SIG-M5 (cell line): Measurements from ENCODE around the gene PPP2R3B.
"Not testable (repeated sequence)": the region's sequence is repeated elsewhere in the genome, so short reads cannot be mapped to it uniquely, and the experiment has no call there.

Experiments
- DNase-seq: peaks from one replicate; lab custom pipeline; 2025; lab: John Stamatoyannopoulos, UW

PPP2R3B gene

GRCh38 chrX:319579-320125, 67.1 kb downstream of the PPP2R3B start:
- no peak for DNase-seq

GRCh38 chrX:318739-319578, 67.7 kb downstream of the PPP2R3B start, which contains the start of gene GTPBP6:
Gene GTPBP6 (minus strand): TSS chrX:318796. CDS start chrX:318787, 9 bp downstream.
- no peak for DNase-seq

GRCh38 chrX:318068-318738, 68.5 kb downstream of the PPP2R3B start:
- DNase-seq: no peak

- DNase-seq: no peak
Observed at GRCh38 chrX:317424-318067, 69.2 kb downstream of the PPP2R3B start.

- no peak for DNase-seq
Observed at GRCh38 chrX:316351-317325, 70.1 kb downstream of the PPP2R3B start.

GRCh38 chrX:314781-315595, 71.7 kb downstream of the PPP2R3B start:
- DNase-seq: no peak

- no peak for DNase-seq
Observed at GRCh38 chrX:314049-314448, 72.7 kb downstream of the PPP2R3B start.

GRCh38 chrX:313546-313945, 73.2 kb downstream of the PPP2R3B start:
- DNase-seq: no peak

- no peak for DNase-seq
Observed at GRCh38 chrX:312621-313331, 73.9 kb downstream of the PPP2R3B start.

- DNase-seq: no peak
Observed at GRCh38 chrX:311156-312129, 75.3 kb downstream of the PPP2R3B start.

GRCh38 chrX:310621-311155, 76.0 kb downstream of the PPP2R3B start:
- no peak for DNase-seq

GRCh38 chrX:308821-309520, 77.7 kb downstream of the PPP2R3B start:
- DNase-seq: no peak

- DNase-seq: no peak
Observed at GRCh38 chrX:307261-308111, 79.2 kb downstream of the PPP2R3B start.

GRCh38 chrX:306614-307251, 80.0 kb downstream of the PPP2R3B start:
- not testable (repeated sequence) for DNase-seq

- not testable (repeated sequence) for DNase-seq
Observed at GRCh38 chrX:305781-306613, 80.7 kb downstream of the PPP2R3B start.
